ENCODE data around the gene FAM131C.

Gene FAM131C

DNA sequence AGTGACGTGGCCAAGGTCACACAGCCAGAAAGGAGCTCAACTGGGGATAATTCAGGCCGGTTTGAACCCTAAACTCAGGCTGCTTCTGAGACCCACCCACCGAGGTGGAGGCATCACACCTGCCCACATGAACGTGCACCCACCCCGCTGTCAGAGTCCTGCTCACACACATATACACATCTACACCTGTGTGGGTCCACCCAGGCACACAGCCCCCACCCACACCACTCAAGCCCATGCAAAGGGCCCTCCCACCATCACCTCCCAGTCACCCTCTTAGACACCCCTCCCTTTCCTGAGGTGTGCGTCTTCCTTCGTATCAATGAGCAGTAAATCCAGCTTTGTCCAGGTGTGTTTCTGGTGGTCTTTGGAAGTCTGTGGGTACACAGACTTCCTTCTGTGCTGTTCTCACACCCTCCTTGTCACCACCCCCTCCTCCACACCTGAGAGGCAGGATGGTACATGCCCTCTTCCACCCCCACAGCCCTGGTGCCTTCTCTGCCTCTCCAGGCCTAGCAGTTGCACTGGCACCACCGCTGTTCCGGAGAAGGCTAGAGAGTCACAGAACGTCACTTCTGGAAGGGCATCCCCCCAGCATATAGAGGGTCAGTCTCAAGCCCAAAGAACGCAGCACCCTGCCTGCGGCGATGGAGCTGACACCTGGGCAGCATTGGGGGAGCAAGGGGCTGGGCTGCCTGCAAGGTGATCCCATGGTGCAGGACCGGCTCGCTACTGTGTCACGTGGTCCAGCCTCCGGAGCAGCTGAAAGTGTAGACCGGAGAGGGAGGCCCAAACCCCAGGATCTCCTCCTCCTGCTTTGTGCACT, 18.9 kb upstream of the FAM131C start:
- no peak overlapping the region for H3K4me2 ChIP-seq (ENCODE audit: low read depth, low read length, poor library complexity, severe bottlenecking)
- no peaks in the 10 kb centered on the region for H3K36me3 ChIP-seq (ENCODE audit: low read length)
- no peak overlapping the region for H3K4me3 ChIP-seq (ENCODE audit: insufficient read depth, low read length, poor library complexity, severe bottlenecking)
- no peak overlapping the region for H2AFZ ChIP-seq (ENCODE audit: low read depth, low read length, severe bottlenecking)
- no peaks in the 10 kb centered on the region for H3K9me2 ChIP-seq (replicated peaks; ENCODE audit: insufficient read depth, low read length)
- no peaks in the 10 kb centered on the region for H3F3A ChIP-seq (ENCODE audit: insufficient read depth)
- no peaks in the 10 kb centered on the region for H3K9me3 ChIP-seq (ENCODE audit: insufficient read depth, low read length)
- no peaks in the 10 kb centered on the region for H4K20me1 ChIP-seq (ENCODE audit: low read depth, low read length)
- H3K9ac ChIP-seq (ENCODE audit: low read length): no peak overlapping the region
- H3K79me2 ChIP-seq (ENCODE audit: insufficient read depth, low read length): no peaks in the 10 kb centered on the region
- H3K27ac ChIP-seq (ENCODE audit: low read depth, low read length): no peak overlapping the region
- TF ChIP-seq CTCF (IDR thresholded peaks at IDR 0.05; ENCODE audit: insufficient read depth, low read length, poor library complexity, severe bottlenecking): no peak
- H3K27me3 ChIP-seq (ENCODE audit: low read length): no peaks in the 10 kb centered on the region

DNA sequence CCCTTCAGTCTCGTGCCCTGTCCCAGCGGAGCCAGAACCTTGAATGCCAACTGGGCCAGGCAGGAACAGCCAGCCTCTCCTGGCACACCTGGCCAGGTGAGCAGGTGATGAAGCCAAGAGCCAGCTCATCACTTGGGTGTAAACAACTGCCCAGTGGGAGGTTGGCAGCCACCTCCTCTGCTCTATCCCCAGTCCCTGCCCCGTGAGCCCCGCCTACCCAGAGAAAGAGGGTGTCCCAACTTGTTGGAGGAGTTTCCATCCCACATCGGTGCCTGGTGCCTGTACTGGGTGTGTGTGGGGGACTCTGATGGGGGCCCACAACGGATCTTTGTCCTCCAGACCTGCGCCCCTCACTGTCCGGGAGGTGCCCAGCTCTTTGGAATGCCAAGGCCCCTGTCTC, 17.8 kb upstream of the FAM131C start:
- H3K36me3 ChIP-seq (ENCODE audit: low read length): no peaks in the 10 kb centered on the region
- no peaks in the 10 kb centered on the region for H4K20me1 ChIP-seq (ENCODE audit: low read depth, low read length)
- TF ChIP-seq EZH2phosphoT487 (conservative IDR thresholded peaks at IDR 0.05; ENCODE audit: low read length) (no peak), CTCF (IDR thresholded peaks at IDR 0.05; ENCODE audit: insufficient read depth, low read length, poor library complexity, severe bottlenecking) (no peak)
- no peak overlapping the region for H3K4me3 ChIP-seq (ENCODE audit: insufficient read depth, low read length, poor library complexity, severe bottlenecking)
- no peaks in the 10 kb centered on the region for H3K27me3 ChIP-seq (ENCODE audit: low read length)
- no peaks in the 10 kb centered on the region for H3K9me3 ChIP-seq (ENCODE audit: insufficient read depth, low read length)
- no peak overlapping the region for H2AFZ ChIP-seq (ENCODE audit: low read depth, low read length, severe bottlenecking)
- no peak overlapping the region for H3K9ac ChIP-seq (ENCODE audit: low read length)
- H3K9me2 ChIP-seq (replicated peaks; ENCODE audit: insufficient read depth, low read length): no peaks in the 10 kb centered on the region
- H3K27ac ChIP-seq (ENCODE audit: low read depth, low read length): no peak overlapping the region
- no peaks in the 10 kb centered on the region for H3F3A ChIP-seq (ENCODE audit: insufficient read depth)
- H3K79me2 ChIP-seq (ENCODE audit: insufficient read depth, low read length): no peaks in the 10 kb centered on the region
- no peak overlapping the region for H3K4me2 ChIP-seq (ENCODE audit: low read depth, low read length, poor library complexity, severe bottlenecking)

- Histone ChIP-seq H3K36me3 (ENCODE audit: low read length) (no peaks in the 10 kb centered on the region), H2AFZ (ENCODE audit: low read depth, low read length, severe bottlenecking) (no peak overlapping the region), H3K9me2 (replicated peaks; ENCODE audit: insufficient read depth, low read length) (no peaks in the 10 kb centered on the region), H3K4me2 (ENCODE audit: low read depth, low read length, poor library complexity, severe bottlenecking) (no peak overlapping the region), H4K20me1 (ENCODE audit: low read depth, low read length) (no peaks in the 10 kb centered on the region), H3K27ac (ENCODE audit: low read depth, low read length) (no peak overlapping the region), H3K9me3 (ENCODE audit: insufficient read depth, low read length) (no peaks in the 10 kb centered on the region), H3K27me3 (ENCODE audit: low read length) (no peaks in the 10 kb centered on the region), H3K9ac (ENCODE audit: low read length) (no peak overlapping the region), H3K4me3 (ENCODE audit: insufficient read depth, low read length, poor library complexity, severe bottlenecking) (no peak overlapping the region), H3F3A (ENCODE audit: insufficient read depth) (no peaks in the 10 kb centered on the region), H3K79me2 (ENCODE audit: insufficient read depth, low read length) (no peaks in the 10 kb centered on the region)
- no peak for TF ChIP-seq EZH2phosphoT487 (conservative IDR thresholded peaks at IDR 0.05; ENCODE audit: low read length)
- TF ChIP-seq CTCF (IDR thresholded peaks at IDR 0.05; ENCODE audit: insufficient read depth, low read length, poor library complexity, severe bottlenecking): no peak
These were observed 16.8 kb upstream of the FAM131C start for GRCh38 chr1:16090076-16090826.
